Activated CD4-positive, alpha-beta T cell treated with anti-CD3 and anti-CD28 coated beads, Interleukin-2, amount 50 U/mL, for 16 hours (primary cell): Measurements from ENCODE around the gene CEP192.
A peak's percentile ranks its signal among the peaks of the same experiment; 100 is the strongest.
"Not testable (repeated sequence)": the region's sequence is repeated elsewhere in the genome, so short reads cannot be mapped to it uniquely, and the experiment has no call there.

ENCODE experiments used
- DNase-seq: peaks from one replicate; pipeline ENCODE4 v3.0.0-alpha.2; 2020

Gene CEP192

GRCh38 chr18:12990967-12991820 lies at the start of gene CEP192:
Gene CEP192, plus strand, starts transcription at chr18:12991362. Its CDS starts 8,063 bp downstream, at chr18:12999425.
- DNase-seq, result peak; percentile 99

GRCh38 chr18:12943215-12943614 lies 47.9 kb upstream of the CEP192 start:
- DNase-seq, result no peak

- DNase-seq, result no peak
Measured at GRCh38 chr18:12944709-12945108, 46.5 kb upstream of the CEP192 start.

GRCh38 chr18:12946549-12947284 lies 44.4 kb upstream of the CEP192 start:
- no peak for DNase-seq

GRCh38 chr18:12947285-12948049 lies 43.7 kb upstream of the CEP192 start, which contains the start of gene SEH1L:
Gene SEH1L, plus strand, starts transcription at chr18:12948011. Its CDS starts 111 bp downstream, at chr18:12948122.
- peak; percentile 99 for DNase-seq

- DNase-seq, result peak; percentile 99
Measured at GRCh38 chr18:12948050-12948804, 42.9 kb upstream of the CEP192 start.

GRCh38 chr18:12958478-12958877 lies 32.7 kb upstream of the CEP192 start:
- DNase-seq, result no peak

GRCh38 chr18:12960395-12960794 lies 30.8 kb upstream of the CEP192 start:
- DNase-seq, result no peak

- no peak for DNase-seq
Measured at GRCh38 chr18:12960853-12961397, 30.2 kb upstream of the CEP192 start.

GRCh38 chr18:12963069-12963468 lies 28.1 kb upstream of the CEP192 start:
- no peak for DNase-seq

GRCh38 chr18:12968115-12968514 lies 23.0 kb upstream of the CEP192 start:
- no peak for DNase-seq

- peak; percentile 41 for DNase-seq
Measured at GRCh38 chr18:12968619-12969018, 22.5 kb upstream of the CEP192 start.

GRCh38 chr18:12973562-12974213 lies 17.5 kb upstream of the CEP192 start:
- no peak for DNase-seq

- DNase-seq, result no peak
Measured at GRCh38 chr18:12975488-12975887, 15.7 kb upstream of the CEP192 start.

- no peak for DNase-seq
Measured at GRCh38 chr18:12976305-12976704, 14.9 kb upstream of the CEP192 start.

GRCh38 chr18:12980065-12980464 lies 11.1 kb upstream of the CEP192 start:
- not testable (repeated sequence) for DNase-seq

- DNase-seq, result no peak
Measured at GRCh38 chr18:12989397-12990122, 1.6 kb upstream of the CEP192 start.

GRCh38 chr18:12990123-12990475 lies 1.1 kb upstream of the CEP192 start:
- DNase-seq, result peak; percentile 71

- DNase-seq, result no peak
Measured at GRCh38 chr18:12990641-12990966, 558 bp upstream of the CEP192 start.

- no peak for DNase-seq
Measured at GRCh38 chr18:12991821-12992179, 638 bp downstream of the CEP192 start.

- no peak for DNase-seq
Measured at GRCh38 chr18:12993439-12993838, 2.3 kb downstream of the CEP192 start.
